GM10248 (cell line): ENCODE measurements around the gene RYR3.

Experiments
- CTCF ChIA-PET: fragments of 300-600 bp; sonication (Branson Sonifier 250); formaldehyde crosslinking; extraction: SDS; loops from one replicate; lab custom pipeline; 2021; ENCODE audit warnings: antibody characterized with exemption; lab: Yijun Ruan, JAX
- POLR2A ChIA-PET: fragments of 350-650 bp; sonication (Branson Sonifier 250); formaldehyde crosslinking; extraction: SDS; loops from one replicate; lab custom pipeline; 2020; ENCODE audit warnings: antibody characterized with exemption; lab: Yijun Ruan, JAX
- DNase-seq: peaks from one replicate; pipeline ENCODE4 v3.0.0; 2012; ENCODE audit errors: extremely low spot score
- TF ChIP-seq, protein P1 (sequence below): IDR thresholded peaks from 2 replicates; pipeline ENCODE4 v1.5.1; 2012; ENCODE audit warnings: mild to moderate bottlenecking, low read depth; ENCODE audit errors: extremely low read depth, missing control alignments, control extremely low read depth

The RYR3 gene

DNA sequence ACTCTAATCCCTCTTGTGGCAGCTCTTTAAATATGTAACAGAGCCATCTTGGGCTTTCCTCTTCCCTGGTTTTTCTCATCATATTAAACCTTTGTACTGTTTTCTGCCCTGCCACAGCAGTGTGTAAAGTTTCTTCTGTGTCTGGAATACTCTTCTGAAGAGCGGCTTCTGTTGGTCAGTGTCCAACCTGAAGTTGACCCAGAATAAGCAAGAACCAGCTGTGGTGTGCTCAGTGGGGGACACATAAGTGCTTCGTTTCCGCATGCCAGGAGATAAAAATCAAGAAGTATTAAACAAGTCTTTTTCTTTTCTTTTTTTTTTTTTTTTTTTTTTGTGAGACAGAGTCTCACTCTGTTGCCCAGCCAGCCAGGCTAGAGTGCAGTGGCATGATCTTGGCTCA lies 484.3 kb downstream of the RYR3 start:
- DNase-seq, result no peak
- TF ChIP-seq, protein P1, sequence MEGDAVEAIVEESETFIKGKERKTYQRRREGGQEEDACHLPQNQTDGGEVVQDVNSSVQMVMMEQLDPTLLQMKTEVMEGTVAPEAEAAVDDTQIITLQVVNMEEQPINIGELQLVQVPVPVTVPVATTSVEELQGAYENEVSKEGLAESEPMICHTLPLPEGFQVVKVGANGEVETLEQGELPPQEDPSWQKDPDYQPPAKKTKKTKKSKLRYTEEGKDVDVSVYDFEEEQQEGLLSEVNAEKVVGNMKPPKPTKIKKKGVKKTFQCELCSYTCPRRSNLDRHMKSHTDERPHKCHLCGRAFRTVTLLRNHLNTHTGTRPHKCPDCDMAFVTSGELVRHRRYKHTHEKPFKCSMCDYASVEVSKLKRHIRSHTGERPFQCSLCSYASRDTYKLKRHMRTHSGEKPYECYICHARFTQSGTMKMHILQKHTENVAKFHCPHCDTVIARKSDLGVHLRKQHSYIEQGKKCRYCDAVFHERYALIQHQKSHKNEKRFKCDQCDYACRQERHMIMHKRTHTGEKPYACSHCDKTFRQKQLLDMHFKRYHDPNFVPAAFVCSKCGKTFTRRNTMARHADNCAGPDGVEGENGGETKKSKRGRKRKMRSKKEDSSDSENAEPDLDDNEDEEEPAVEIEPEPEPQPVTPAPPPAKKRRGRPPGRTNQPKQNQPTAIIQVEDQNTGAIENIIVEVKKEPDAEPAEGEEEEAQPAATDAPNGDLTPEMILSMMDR, result no peak
- ChIA-PET CTCF (no interaction called here), POLR2A (no interaction called here)

DNA sequence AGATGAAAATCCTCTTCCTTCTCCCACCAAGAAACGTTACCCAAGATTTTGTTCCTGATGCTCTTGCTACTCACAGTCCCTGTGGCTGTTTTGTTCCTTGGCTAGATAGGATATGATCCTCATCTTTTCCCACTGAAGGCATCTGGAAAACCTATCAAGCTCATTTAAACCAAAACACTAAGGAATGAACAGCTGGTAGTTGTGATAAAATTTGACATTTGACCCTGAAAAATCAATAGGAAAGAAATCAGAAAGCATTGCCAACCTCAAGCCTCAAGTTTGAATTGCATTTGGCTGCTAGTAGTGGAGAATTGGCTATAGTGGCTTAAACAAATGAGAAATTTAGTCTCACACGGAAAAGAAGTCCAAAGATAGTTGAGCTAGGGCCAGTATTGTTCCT lies 486.9 kb downstream of the RYR3 start:
- TF ChIP-seq, protein P1, result no peak
- ChIA-PET CTCF (no interaction called here), POLR2A (no interaction called here)
- no peak for DNase-seq

DNA sequence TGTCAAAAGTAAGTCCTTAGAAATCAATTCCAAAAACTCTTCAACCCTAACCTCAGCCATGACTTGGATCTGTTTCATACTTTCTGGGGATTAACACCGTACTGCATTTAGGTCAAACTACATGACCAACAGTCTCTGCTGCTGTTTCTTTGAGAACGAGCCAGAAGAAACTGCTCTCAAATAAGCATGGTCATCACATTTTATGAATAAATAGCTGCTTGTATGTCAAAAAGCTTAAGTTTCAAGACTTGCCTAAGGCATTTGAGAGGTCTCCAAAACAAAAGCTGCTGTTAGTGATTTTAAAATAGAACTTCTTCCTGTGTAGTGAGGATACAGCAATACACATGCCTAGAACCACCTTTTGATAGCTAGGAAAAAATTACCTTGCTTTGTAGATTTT lies 491.2 kb downstream of the RYR3 start:
- POLR2A ChIA-PET, result no interaction called here

DNA sequence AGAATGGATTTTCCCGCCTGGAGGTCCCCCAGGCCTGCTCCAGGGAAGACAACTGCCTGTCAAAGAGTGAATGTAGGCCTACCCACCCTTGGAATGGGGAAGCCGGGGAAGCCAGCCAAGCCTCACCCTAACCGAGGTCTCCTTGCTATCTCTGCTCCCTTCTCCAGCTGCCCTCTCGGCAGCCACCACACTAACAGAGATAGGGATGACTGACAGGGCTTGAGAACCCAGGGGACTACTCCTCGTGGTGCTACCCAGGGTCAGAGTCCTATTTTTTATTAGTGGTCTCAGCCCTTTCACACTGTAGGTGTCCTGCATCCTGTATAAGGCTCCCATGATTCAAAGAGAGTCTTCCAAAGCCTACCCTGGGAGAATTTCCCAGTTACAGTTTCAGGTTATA lies 496.9 kb downstream of the RYR3 start:
- ChIA-PET CTCF (no interaction called here), POLR2A (no interaction called here)
- DNase-seq, result no peak
- TF ChIP-seq, protein P1, result no peak

More for the DNA sequence above, 491.2 kb downstream of the RYR3 start:
- TF ChIP-seq, protein P1, result no peak
- DNase-seq, result no peak
- CTCF ChIA-PET, result interaction anchor here (1.3 kb wide), 2 partner anchors 9 to 23 kb away, joined by 3 to 5 read pairs; no protein-coding TSS in a partner anchor

DNA sequence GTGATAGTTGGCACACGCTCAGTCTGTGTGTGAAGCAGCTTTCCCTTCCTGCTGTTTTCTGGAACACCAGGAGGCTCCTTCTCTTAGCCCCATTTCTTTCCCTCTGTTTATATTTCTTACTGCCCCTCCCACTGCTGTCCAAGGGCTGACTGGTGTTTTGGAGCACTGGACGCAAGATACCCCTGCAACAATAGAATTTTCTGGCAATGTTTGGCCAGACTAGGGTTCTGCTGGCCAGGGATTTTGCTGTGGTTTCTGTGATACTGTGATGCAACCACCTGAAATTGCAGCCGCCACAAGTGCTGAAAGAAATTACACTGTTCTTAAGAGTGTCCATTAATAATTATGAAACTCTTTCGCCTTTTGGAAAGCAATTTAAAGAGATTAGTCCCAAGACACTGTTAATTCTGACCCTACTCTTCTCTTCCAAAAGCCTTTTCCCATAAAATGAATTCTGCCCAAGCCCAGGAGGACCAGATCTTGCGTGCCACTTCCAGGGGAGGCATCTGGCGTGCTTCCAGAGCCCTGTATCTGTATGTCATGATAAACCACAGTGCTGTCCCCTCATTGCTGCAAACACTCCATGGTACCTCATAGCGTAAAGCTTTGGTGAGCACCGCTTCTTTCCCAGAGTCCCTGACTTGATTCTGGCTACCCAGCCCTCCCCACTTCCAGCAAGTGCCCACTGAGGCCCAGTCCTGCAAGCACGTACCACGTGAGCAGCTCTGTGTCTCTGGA lies 498.1 kb downstream of the RYR3 start:
- CTCF ChIA-PET, result no interaction called here
- POLR2A ChIA-PET, result no interaction called here
- TF ChIP-seq, protein P1, result no peak
- DNase-seq, result no peak

DNA sequence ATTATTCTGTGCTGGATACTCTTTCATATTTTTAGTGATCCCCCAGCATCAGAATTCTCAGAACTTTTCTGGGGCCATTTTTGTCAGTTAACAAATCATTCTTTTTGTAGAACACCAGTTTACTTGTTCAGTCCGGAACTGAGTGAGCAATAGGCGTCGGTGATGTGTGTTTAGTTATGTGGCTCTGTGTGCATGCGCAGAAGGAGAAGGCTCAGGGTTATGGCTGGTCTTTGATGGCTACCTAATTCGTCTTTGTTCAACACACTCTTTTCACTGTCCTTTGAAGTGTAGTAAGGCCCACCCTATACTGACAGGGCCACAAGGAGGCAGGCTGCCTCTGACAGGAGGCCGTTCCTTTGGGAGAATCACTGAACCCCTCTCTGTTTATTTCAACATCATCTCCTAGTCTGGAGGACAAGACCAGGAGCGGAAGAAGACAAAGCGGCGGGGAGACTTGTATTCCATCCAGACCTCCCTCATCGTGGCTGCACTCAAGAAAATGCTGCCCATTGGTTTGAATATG lies 499.4 kb downstream of the RYR3 start:
- ChIA-PET POLR2A (no interaction called here), CTCF (no interaction called here)
- TF ChIP-seq, protein P1, result no peak
- DNase-seq, result no peak

DNA sequence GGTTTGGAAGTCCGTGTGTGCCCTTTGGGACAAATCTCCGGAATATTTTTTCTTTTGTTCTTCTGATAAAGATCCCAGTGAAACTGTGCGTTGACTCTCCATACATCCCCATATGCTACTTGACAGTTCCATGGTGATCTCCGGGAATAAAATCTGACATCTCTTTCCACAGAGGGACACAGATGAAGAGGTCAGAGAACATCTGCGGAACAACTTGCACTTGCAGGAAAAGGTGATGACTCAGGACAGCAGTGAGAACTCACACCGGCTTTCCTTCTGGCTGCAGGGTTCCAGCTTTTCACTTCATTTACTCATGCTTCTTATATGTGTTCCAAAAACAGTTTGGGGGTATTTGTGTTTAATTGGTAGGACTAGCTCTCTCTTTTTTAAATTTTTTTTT lies 500.0 kb downstream of the RYR3 start:
- TF ChIP-seq, protein P1, result no peak
- ChIA-PET POLR2A (no interaction called here), CTCF (no interaction called here)
- no peak for DNase-seq
